SK-N-SH treated with all-trans-retinoic acid at 6 μM for 48 hours (cell line): ENCODE data around the gene TMEM138.

Source experiments
- ARNTL ChIP-seq: fragments of 450-650 bp; formaldehyde crosslinking; IDR thresholded peaks from 2 replicates; pipeline ENCODE4 v1.5.0; 2020; ENCODE audit warnings: low read depth, mild to moderate bottlenecking, moderate library complexity, borderline replicate concordance
- GLIS3 ChIP-seq: fragments of 250-450 bp; sonication (Bioruptor Pico); IDR thresholded peaks from 2 replicates; pipeline ENCODE4 v1.5.0; 2020; ENCODE audit warnings: mild to moderate bottlenecking, moderate library complexity
- ISL1 ChIP-seq: fragments of 250-450 bp; sonication (Bioruptor Pico); IDR thresholded peaks from 2 replicates; pipeline ENCODE4 v2.1.2; 2022; ENCODE audit warnings: mild to moderate bottlenecking, moderate library complexity
- OSR1 ChIP-seq: fragments of 250-450 bp; sonication (Bioruptor Pico); IDR thresholded peaks from 2 replicates; pipeline ENCODE4 v1.8.0; 2022; ENCODE audit warnings: moderate library complexity, mild to moderate bottlenecking, inconsistent platforms
- RARB ChIP-seq: fragments of 250-450 bp; sonication (Bioruptor Pico); IDR thresholded peaks from 2 replicates; pipeline ENCODE4 v1.8.0; 2021; ENCODE audit warnings: mild to moderate bottlenecking, moderate library complexity
- TOX ChIP-seq: fragments of 250-450 bp; sonication (Bioruptor Pico); IDR thresholded peaks from 2 replicates; pipeline ENCODE4 v1.8.0; 2021; ENCODE audit warnings: mild to moderate bottlenecking, moderate library complexity, borderline replicate concordance
- ZFP3 ChIP-seq: fragments of 250-450 bp; sonication (Bioruptor Pico); IDR thresholded peaks from 2 replicates; pipeline ENCODE4 v1.5.0; 2020; ENCODE audit warnings: mild to moderate bottlenecking, moderate library complexity
- ZNF565 ChIP-seq: fragments of 450-650 bp; formaldehyde crosslinking; conservative IDR thresholded peaks from 2 replicates; pipeline ENCODE4 v1.5.0; 2020; ENCODE audit warnings: low read depth, mild to moderate bottlenecking, moderate library complexity
- ZNF8 ChIP-seq: fragments of 450-650 bp; formaldehyde crosslinking; IDR thresholded peaks from 2 replicates; pipeline ENCODE4 v1.5.0; 2020; ENCODE audit warnings: mild to moderate bottlenecking, moderate library complexity
- TF ChIP-seq, protein P1 (sequence below): fragments of 250-450 bp; sonication (Bioruptor Pico); IDR thresholded peaks from 2 replicates; pipeline ENCODE4 v1.5.0; 2020; ENCODE audit warnings: mild to moderate bottlenecking, moderate library complexity
- TF ChIP-seq, protein P2 (sequence below): fragments of 250-450 bp; sonication (Bioruptor Pico); IDR thresholded peaks from 2 replicates; pipeline ENCODE4 v1.8.0; 2020; ENCODE audit warnings: mild to moderate bottlenecking, moderate library complexity, borderline replicate concordance
- TF ChIP-seq, protein P3 (sequence below): fragments of 250-450 bp; sonication (Bioruptor Pico); IDR thresholded peaks from 2 replicates; pipeline ENCODE4 v1.8.0; 2021; ENCODE audit warnings: low read depth, mild to moderate bottlenecking, moderate library complexity, borderline replicate concordance
- TF ChIP-seq, protein P4 (sequence below): fragments of 250-450 bp; sonication (Bioruptor Pico); IDR thresholded peaks from 2 replicates; pipeline ENCODE4 v1.5.1; 2021; ENCODE audit warnings: mild to moderate bottlenecking, moderate library complexity

DNA sequence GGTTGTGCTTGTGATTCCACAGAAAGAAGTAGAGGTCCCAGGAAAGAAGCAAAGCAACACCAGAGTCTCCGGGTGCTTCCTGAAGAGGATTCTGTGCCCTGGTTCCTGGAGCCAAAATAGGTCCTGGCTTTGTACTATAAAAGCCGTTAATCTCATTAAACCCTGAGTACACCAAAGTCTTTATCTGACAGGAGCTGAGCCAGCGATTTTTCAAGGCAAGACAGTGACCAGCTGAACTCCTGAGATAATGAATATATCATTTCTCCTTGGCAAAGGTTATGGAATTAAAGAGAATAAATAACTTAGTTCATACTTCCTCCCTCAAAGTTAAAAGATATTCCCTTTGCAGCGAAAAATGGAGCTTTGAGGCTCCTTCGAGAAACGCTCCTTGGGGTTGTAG is 5.2 kb downstream of the TMEM138 start:
- TF ChIP-seq ZNF565 (CRISPR knock-in tag) = no peak
- no peak for TF ChIP-seq ZNF8
- no peak for TF ChIP-seq ZFP3
- no peak for TF ChIP-seq ARNTL
- TF ChIP-seq, protein P1, sequence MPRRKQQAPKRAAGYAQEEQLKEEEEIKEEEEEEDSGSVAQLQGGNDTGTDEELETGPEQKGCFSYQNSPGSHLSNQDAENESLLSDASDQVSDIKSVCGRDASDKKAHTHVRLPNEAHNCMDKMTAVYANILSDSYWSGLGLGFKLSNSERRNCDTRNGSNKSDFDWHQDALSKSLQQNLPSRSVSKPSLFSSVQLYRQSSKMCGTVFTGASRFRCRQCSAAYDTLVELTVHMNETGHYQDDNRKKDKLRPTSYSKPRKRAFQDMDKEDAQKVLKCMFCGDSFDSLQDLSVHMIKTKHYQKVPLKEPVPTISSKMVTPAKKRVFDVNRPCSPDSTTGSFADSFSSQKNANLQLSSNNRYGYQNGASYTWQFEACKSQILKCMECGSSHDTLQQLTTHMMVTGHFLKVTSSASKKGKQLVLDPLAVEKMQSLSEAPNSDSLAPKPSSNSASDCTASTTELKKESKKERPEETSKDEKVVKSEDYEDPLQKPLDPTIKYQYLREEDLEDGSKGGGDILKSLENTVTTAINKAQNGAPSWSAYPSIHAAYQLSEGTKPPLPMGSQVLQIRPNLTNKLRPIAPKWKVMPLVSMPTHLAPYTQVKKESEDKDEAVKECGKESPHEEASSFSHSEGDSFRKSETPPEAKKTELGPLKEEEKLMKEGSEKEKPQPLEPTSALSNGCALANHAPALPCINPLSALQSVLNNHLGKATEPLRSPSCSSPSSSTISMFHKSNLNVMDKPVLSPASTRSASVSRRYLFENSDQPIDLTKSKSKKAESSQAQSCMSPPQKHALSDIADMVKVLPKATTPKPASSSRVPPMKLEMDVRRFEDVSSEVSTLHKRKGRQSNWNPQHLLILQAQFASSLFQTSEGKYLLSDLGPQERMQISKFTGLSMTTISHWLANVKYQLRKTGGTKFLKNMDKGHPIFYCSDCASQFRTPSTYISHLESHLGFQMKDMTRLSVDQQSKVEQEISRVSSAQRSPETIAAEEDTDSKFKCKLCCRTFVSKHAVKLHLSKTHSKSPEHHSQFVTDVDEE (CRISPR knock-in tag) = no peak
- TF ChIP-seq, protein P2, sequence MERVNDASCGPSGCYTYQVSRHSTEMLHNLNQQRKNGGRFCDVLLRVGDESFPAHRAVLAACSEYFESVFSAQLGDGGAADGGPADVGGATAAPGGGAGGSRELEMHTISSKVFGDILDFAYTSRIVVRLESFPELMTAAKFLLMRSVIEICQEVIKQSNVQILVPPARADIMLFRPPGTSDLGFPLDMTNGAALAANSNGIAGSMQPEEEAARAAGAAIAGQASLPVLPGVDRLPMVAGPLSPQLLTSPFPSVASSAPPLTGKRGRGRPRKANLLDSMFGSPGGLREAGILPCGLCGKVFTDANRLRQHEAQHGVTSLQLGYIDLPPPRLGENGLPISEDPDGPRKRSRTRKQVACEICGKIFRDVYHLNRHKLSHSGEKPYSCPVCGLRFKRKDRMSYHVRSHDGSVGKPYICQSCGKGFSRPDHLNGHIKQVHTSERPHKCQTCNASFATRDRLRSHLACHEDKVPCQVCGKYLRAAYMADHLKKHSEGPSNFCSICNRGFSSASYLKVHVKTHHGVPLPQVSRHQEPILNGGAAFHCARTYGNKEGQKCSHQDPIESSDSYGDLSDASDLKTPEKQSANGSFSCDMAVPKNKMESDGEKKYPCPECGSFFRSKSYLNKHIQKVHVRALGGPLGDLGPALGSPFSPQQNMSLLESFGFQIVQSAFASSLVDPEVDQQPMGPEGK (CRISPR knock-in tag) = no peak
- TF ChIP-seq TOX = no peak
- no peak for TF ChIP-seq OSR1 (CRISPR knock-in tag)
- TF ChIP-seq ISL1 = peak; percentile 55
- TF ChIP-seq, protein P3, sequence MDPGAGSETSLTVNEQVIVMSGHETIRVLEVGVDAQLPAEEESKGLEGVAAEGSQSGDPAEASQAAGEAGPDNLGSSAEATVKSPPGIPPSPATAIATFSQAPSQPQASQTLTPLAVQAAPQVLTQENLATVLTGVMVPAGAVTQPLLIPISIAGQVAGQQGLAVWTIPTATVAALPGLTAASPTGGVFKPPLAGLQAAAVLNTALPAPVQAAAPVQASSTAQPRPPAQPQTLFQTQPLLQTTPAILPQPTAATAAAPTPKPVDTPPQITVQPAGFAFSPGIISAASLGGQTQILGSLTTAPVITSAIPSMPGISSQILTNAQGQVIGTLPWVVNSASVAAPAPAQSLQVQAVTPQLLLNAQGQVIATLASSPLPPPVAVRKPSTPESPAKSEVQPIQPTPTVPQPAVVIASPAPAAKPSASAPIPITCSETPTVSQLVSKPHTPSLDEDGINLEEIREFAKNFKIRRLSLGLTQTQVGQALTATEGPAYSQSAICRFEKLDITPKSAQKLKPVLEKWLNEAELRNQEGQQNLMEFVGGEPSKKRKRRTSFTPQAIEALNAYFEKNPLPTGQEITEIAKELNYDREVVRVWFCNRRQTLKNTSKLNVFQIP (CRISPR knock-in tag) = no peak
- TF ChIP-seq, protein P4, sequence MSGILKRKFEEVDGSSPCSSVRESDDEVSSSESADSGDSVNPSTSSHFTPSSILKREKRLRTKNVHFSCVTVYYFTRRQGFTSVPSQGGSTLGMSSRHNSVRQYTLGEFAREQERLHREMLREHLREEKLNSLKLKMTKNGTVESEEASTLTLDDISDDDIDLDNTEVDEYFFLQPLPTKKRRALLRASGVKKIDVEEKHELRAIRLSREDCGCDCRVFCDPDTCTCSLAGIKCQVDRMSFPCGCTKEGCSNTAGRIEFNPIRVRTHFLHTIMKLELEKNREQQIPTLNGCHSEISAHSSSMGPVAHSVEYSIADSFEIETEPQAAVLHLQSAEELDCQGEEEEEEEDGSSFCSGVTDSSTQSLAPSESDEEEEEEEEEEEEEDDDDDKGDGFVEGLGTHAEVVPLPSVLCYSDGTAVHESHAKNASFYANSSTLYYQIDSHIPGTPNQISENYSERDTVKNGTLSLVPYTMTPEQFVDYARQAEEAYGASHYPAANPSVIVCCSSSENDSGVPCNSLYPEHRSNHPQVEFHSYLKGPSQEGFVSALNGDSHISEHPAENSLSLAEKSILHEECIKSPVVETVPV (CRISPR knock-in tag) = no peak
- no peak for TF ChIP-seq RARB (CRISPR knock-in tag)
- TF ChIP-seq GLIS3 (CRISPR knock-in tag) = no peak
